Naive thymus-derived CD4-positive, alpha-beta T cell (primary cell): Measurements from ENCODE around the gene MARCHF10. TPM values are rescaled to one million over a fixed set of nuclear protein-coding genes. Genes with fewer than 3 reads are reported as not detected.

Experiments used
- ATAC-seq: fragments of 150-1000 bp; cut with Tn5 transposase; 2 replicates; pipeline ENCODE4 v1.10.0; 2021; ENCODE audit warnings: mild to moderate bottlenecking, moderate library complexity
- CTCF ChIA-PET: fragments of 350-600 bp; sonication (Branson Sonifier 250); formaldehyde crosslinking; loops from one replicate; lab custom pipeline; 2021; ENCODE audit warnings: antibody characterized with exemption; lab: Charles Lee
- POLR2A ChIA-PET: fragments of 350-600 bp; sonication (Branson Sonifier 250); formaldehyde crosslinking; loops from one replicate; lab custom pipeline; 2021; ENCODE audit warnings: antibody characterized with exemption, inconsistent platforms; lab: Charles Lee
- DNase-seq, 9 donors: peaks; one replicate each; pipeline versions ENCODE4 v3.0.0 to v3.0.0-alpha.2; 2020 to 2022; ENCODE audit warnings: mixed read lengths in 1 of 9
- H3K27ac ChIP-seq: one replicate; pipeline ENCODE4 v1.7.0; 2013; ENCODE audit warnings: mild to moderate bottlenecking, low read depth, low read length, moderate library complexity
- H3K27me3 ChIP-seq, 2 donors: one replicate each; pipeline ENCODE4 v1.7.0; 2013; ENCODE audit warnings: low read length in 2 of 2, mild to moderate bottlenecking in 2 of 2, moderate library complexity in 2 of 2; ENCODE audit not compliant: control insufficient read depth in 2 of 2, insufficient read depth in 2 of 2
- H3K36me3 ChIP-seq, 3 experiments: 1 replicate in 2 of 3; 2 replicates in 1 of 3; pipeline ENCODE4 v1.7.0; 2013; ENCODE audit warnings: low read length in 3 of 3, mild to moderate bottlenecking in 3 of 3, moderate library complexity in 1 of 3; ENCODE audit not compliant: insufficient read depth in 3 of 3, control insufficient read depth in 2 of 3
- H3K4me1 ChIP-seq, 2 donors: one replicate each; pipeline ENCODE4 v1.7.0; 2013; ENCODE audit warnings: low read length in 2 of 2, mild to moderate bottlenecking in 2 of 2, moderate library complexity in 1 of 2; ENCODE audit not compliant: control insufficient read depth in 2 of 2, insufficient read depth in 2 of 2
- H3K4me3 ChIP-seq: 2 replicates; pipeline ENCODE4 v1.7.0; 2013; ENCODE audit warnings: mild to moderate bottlenecking, low read length
- H3K9me3 ChIP-seq, 3 experiments: 1 replicate in 2 of 3; 2 replicates in 1 of 3; pipeline ENCODE4 v1.7.0; 2013; ENCODE audit warnings: low read length in 3 of 3; ENCODE audit not compliant: control insufficient read depth in 2 of 3
- H3K27ac Mint-ChIP-seq, 9 donors: one replicate each; pipeline ENCODE4 v1.8.0; 2020 to 2022; ENCODE audit warnings: mixed read lengths in 9 of 9, mild to moderate bottlenecking in 8 of 9, moderate library complexity in 5 of 9, inconsistent platforms in 2 of 9
- H3K27me3 Mint-ChIP-seq, 5 donors: one replicate each; pipeline ENCODE4 v1.8.0; 2021 to 2022; ENCODE audit warnings: mixed read lengths in 5 of 5, mild to moderate bottlenecking in 1 of 5
- H3K36me3 Mint-ChIP-seq, 5 donors: one replicate each; pipeline ENCODE4 v1.8.0; 2020 to 2022; ENCODE audit warnings: mixed read lengths in 5 of 5, mild to moderate bottlenecking in 3 of 5, inconsistent platforms in 1 of 5
- H3K4me1 Mint-ChIP-seq, 7 donors: one replicate each; pipeline ENCODE4 v1.8.0; 2020 to 2022; ENCODE audit warnings: mixed read lengths in 7 of 7, mild to moderate bottlenecking in 3 of 7, inconsistent platforms in 1 of 7
- H3K4me3 Mint-ChIP-seq, 10 donors: one replicate each; pipeline ENCODE4 v1.8.0; 2020 to 2022; ENCODE audit warnings: mild to moderate bottlenecking in 10 of 10, mixed read lengths in 10 of 10, moderate library complexity in 6 of 10, inconsistent platforms in 2 of 10
- H3K9me3 Mint-ChIP-seq, 11 donors: one replicate each; pipeline ENCODE4 v1.8.0; 2020 to 2022; ENCODE audit warnings: mixed read lengths in 11 of 11, mild to moderate bottlenecking in 4 of 11, inconsistent platforms in 1 of 11, moderate library complexity in 1 of 11
- intact Hi-C, 2 donors: fragments of 100-400 bp; cut with micrococcal nuclease; formaldehyde crosslinking; loops; one replicate each; pipeline ENCODE4 v1.15.1; 2023
- polyA plus RNA-seq, 2 donors: library from polyadenylated mRNA; unstranded; fragments of 300-500 nt; fragmentation: Illumina TruSeq; gene quantifications; one replicate each; pipeline ENCODE4 v1.2.3, GENCODE V29; 2021
- total RNA-seq, 6 experiments: library from RNA in 5 of 6; stranded (reverse) in 5 of 6; gene quantifications; 1 replicate in 5 of 6; 2 replicates in 1 of 6; pipeline ENCODE4 v1.2.3 and lab custom pipeline; 2021 to 2026

The MARCHF10 gene
- total and polyA plus RNA-seq, 7 experiments from 2014 or later, result 0.13 to 0.43 (median 0.29) TPM; not detected in 4

DNA sequence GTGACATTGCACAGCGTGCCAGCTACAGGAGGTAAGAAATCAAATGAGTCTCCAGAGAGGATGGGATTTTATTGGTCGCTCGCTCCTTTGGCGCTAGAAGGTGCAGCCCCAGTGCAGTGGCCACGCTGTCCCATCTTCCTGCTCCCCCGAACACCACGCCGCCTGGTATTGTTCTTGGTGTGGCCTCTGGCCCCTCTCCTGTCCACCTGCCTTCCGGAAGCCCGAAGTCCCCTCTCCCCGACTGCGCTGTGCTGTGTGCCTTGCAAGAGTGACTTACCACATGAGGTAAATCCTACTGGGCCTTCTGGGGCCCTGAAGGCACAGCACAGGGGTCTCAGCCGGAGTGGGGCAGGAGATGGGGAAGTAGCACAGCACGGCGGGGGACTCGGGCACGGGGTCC, 58.2 kb downstream of the MARCHF10 start:
- Histone ChIP-seq H3K36me3 (no peaks in the 10 kb centered on the region), H3K27ac (no peak overlapping the region), H3K27me3 (no peaks in the 10 kb centered on the region), H3K4me3 (no peak overlapping the region), H3K9me3 (no peaks in the 10 kb centered on the region), H3K4me1 (no peaks in the 10 kb centered on the region)
- peaks cover 0 to 2% (median 0%) of the 10 kb centered on the region in 7 donors for H3K4me1 Mint-ChIP-seq
- CTCF ChIA-PET, result no interaction called here
- H3K27ac Mint-ChIP-seq, result no peak overlapping the region
- POLR2A ChIA-PET, result no interaction called here
- ATAC-seq (no peak), DNase-seq (no peak)
- H3K27me3 Mint-ChIP-seq, result peaks cover 0 to 4% (median 0%) of the 10 kb centered on the region in 5 donors
- H3K4me3 Mint-ChIP-seq, result no peak overlapping the region
- H3K9me3 Mint-ChIP-seq, result peaks cover 0 to 1% (median 0%) of the 10 kb centered on the region in 11 donors
- H3K36me3 Mint-ChIP-seq, result peaks cover 0 to 4% (median 0%) of the 10 kb centered on the region in 5 donors
- intact Hi-C loops, result no loop called here

DNA sequence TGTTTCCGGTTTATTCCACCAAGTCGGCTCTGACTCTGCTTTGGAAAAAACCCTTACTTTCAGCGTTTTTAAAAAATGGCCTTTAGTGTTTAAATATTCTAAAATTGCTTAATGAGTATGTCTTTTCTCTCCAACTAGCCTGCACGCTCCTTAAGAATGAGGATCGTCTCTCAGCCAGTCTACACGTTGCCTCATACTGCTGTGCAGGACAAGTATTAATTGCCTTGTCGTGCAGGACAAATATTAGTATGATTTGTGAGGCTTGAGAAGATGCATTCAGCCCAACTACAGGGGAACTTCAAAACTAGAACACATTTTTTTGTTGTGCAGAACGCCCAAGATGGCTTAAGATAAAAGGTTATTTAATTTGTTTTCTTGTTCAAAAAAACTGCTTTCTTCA, 61.2 kb downstream of the MARCHF10 start:
- intact Hi-C loops, result no loop called here
- no peak overlapping the region for H3K4me3 ChIP-seq
- CTCF ChIA-PET, result no interaction called here

DNA sequence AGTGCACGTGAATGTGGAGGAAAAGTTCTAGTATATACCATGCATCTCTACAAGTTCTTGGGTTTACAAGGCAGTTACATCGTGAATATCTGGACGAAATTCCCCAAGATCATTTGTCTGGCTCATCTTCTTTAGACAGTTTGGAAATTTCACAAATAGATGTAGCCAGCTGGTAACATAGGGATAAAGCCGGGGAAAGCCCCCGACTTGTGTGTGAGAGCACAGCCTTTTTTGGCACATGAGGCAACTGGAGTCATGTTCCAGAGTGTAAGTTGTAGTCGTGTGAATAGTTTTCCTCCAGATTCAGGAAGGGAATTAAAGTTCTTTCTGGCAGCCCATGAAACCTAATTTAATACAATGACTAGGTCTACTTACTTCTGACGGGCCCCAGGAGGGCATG, 62.3 kb downstream of the MARCHF10 start:
- DNase-seq (no peak), ATAC-seq (no peak)
- CTCF ChIA-PET, result no interaction called here
- Mint-ChIP-seq H3K27ac (no peak overlapping the region), H3K4me1 (no peaks in the 10 kb centered on the region), H3K9me3 (peaks cover 0 to 1% (median 0%) of the 10 kb centered on the region in 11 donors), H3K4me3 (no peak overlapping the region), H3K27me3 (peaks cover 0 to 10% (median 5%) of the 10 kb centered on the region in 5 donors), H3K36me3 (peaks cover 0 to 4% (median 0%) of the 10 kb centered on the region in 5 donors)
- Histone ChIP-seq H3K9me3 (no peaks in the 10 kb centered on the region), H3K36me3 (no peaks in the 10 kb centered on the region), H3K27me3 (no peaks in the 10 kb centered on the region), H3K27ac (no peak overlapping the region), H3K4me3 (no peak overlapping the region), H3K4me1 (no peaks in the 10 kb centered on the region)
- intact Hi-C loops, result no loop called here
- POLR2A ChIA-PET, result no interaction called here

More for the DNA sequence above, 61.2 kb downstream of the MARCHF10 start:
- H3K36me3 Mint-ChIP-seq, result peaks cover 0 to 4% (median 0%) of the 10 kb centered on the region in 5 donors
- no peak overlapping the region for H3K27ac Mint-ChIP-seq
- no peak overlapping the region for H3K4me3 Mint-ChIP-seq
- DNase-seq (no peak), ATAC-seq (no peak)
- Histone ChIP-seq H3K9me3 (no peaks in the 10 kb centered on the region), H3K4me1 (no peaks in the 10 kb centered on the region), H3K27ac (no peak overlapping the region), H3K27me3 (no peaks in the 10 kb centered on the region), H3K36me3 (no peaks in the 10 kb centered on the region)
- peaks cover 0 to 7% (median 5%) of the 10 kb centered on the region in 5 donors for H3K27me3 Mint-ChIP-seq
- POLR2A ChIA-PET, result no interaction called here
- no peaks in the 10 kb centered on the region for H3K4me1 Mint-ChIP-seq
- H3K9me3 Mint-ChIP-seq, result peaks cover 0 to 1% (median 0%) of the 10 kb centered on the region in 11 donors

DNA sequence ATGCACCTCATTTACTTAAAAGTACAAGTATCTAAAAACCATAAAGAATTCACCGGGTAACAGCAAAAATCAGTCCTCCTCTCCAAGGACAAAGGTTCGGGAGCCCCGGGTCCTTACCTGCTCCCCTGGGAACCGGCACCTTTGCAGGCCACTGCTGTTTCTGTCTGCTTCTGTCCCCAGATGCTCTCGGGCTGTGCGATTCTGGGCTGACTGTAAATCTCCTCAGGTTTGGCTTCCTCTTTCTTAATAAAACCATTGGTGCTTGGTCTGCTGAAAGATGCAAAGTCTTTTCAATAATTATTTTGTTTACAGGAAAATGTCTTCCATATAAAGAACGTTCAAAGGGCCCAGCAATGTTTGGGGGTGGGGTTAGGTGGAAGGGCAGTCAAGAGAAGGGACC, 63.9 kb downstream of the MARCHF10 start:
- no peaks in the 10 kb centered on the region for H3K36me3 ChIP-seq
- ChIA-PET CTCF (no interaction called here), POLR2A (no interaction called here)
- H3K36me3 Mint-ChIP-seq, result peaks cover 0 to 4% (median 0%) of the 10 kb centered on the region in 5 donors
- H3K27me3 Mint-ChIP-seq, result peaks cover 0 to 10% (median 5%) of the 10 kb centered on the region in 5 donors
- no peaks in the 10 kb centered on the region for H3K4me1 ChIP-seq
- H3K4me3 Mint-ChIP-seq, result no peak overlapping the region
- DNase-seq (no peak), ATAC-seq (no peak)
- no peak overlapping the region for H3K4me3 ChIP-seq
- peaks cover 0 to 1% (median 0%) of the 10 kb centered on the region in 11 donors for H3K9me3 Mint-ChIP-seq
- H3K27me3 ChIP-seq, result no peaks in the 10 kb centered on the region
- no peaks in the 10 kb centered on the region for H3K4me1 Mint-ChIP-seq
- intact Hi-C loops, result no loop called here
- no peak overlapping the region for H3K27ac ChIP-seq
- no peak overlapping the region for H3K27ac Mint-ChIP-seq
- no peaks in the 10 kb centered on the region for H3K9me3 ChIP-seq

DNA sequence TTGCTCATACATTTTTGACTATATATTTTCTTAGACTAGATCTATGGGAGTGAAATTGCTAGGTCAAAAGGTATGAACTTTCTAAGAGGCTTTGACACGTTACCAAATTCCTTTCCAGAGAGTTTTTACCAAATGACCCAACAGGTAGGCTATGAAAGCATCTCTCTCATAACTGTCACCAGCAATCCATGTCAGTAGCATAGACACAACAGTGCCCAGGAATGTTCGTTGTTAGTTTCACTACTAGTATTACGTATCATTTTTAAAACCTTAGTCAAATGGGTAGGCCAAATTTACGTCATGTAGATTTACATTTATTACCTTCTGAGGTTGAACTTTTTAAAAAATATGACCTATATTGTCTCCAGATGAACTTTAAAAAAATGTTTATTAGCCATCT, 66.8 kb downstream of the MARCHF10 start:
- no peak overlapping the region for H3K4me3 Mint-ChIP-seq
- no peaks in the 10 kb centered on the region for H3K36me3 ChIP-seq
- H3K27me3 Mint-ChIP-seq, result peaks cover 0 to 21% (median 5%) of the 10 kb centered on the region in 5 donors
- no peaks in the 10 kb centered on the region for H3K27me3 ChIP-seq
- peaks cover 0 to 1% (median 0%) of the 10 kb centered on the region in 11 donors for H3K9me3 Mint-ChIP-seq
- POLR2A ChIA-PET, result no interaction called here
- intact Hi-C loops, result no loop called here
- no peaks in the 10 kb centered on the region for H3K9me3 ChIP-seq
- peaks cover 0 to 3% (median 0%) of the 10 kb centered on the region in 5 donors for H3K36me3 Mint-ChIP-seq
- DNase-seq, result no peak
- no peak overlapping the region for H3K27ac Mint-ChIP-seq
- no peaks in the 10 kb centered on the region for H3K4me1 ChIP-seq
- no peak overlapping the region for H3K27ac ChIP-seq
- ATAC-seq, result no peak
- no peaks in the 10 kb centered on the region for H3K4me1 Mint-ChIP-seq
- no peak overlapping the region for H3K4me3 ChIP-seq
- CTCF ChIA-PET, result no interaction called here

DNA sequence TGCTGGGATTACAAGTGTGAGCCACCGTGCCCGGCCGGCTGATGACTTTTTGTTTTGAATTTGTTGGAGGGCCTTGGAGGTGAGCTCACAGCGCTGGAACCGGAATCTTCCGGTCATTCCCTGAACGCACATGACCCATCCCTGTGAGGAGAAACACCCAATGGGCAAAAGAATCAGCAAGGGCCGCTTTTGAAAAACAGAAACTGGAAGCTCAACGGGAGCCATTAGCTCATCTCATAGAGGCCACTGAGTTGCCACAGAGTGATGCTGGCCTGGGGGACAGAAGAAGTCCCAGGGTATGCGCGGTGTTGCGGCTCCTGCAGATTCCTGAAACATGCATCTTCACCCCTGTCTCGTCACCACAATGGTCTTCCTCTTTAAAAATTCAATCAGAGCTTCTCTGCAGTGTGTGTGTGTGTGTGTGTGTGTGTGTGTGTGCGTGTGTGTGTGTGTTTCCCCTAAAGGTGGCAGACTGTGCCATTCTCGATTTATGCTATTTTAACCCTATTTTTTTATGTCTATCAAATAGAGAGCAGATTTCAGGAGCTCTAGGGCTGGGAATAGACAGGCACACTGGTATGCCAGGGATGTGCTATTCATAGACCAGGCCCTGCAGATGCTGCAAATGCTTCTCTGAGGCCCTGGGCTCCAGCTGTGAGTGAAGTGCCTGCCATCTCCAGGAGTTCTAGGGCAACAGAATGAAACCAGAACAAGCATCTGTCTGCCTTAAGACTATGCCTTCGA, 68.3 kb downstream of the MARCHF10 start:
- ATAC-seq, result no peak
- ChIA-PET CTCF (no interaction called here), POLR2A (no interaction called here)

DNA sequence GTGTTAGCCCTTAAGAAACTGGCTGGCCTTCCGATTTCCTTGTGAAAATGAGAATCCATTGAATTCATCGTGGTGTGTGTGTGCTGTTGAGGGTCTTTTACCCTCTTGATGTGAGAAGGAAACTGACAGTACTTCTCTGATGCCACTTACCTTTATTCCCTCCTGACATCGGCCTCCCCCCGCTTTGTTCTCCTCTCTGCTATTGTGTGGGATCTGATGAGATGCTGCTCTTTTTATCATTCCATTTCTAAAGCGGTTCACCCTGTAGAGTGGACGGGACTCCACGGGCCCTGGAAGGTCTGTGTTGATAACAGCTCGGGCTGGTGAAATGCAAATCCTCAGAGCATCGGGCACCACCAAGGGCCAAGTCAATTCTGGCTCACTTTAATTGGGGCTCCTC, 69.8 kb downstream of the MARCHF10 start:
- no peaks in the 10 kb centered on the region for H3K9me3 Mint-ChIP-seq
- no peak for ATAC-seq

More for the DNA sequence above, 68.3 kb downstream of the MARCHF10 start:
- no peaks in the 10 kb centered on the region for H3K4me1 ChIP-seq
- intact Hi-C loops, result no loop called here
- H3K27me3 ChIP-seq, result no peaks in the 10 kb centered on the region
- Mint-ChIP-seq H3K27me3 (peaks cover 0 to 27% (median 5%) of the 10 kb centered on the region in 5 donors), H3K4me3 (no peak overlapping the region), H3K27ac (no peak overlapping the region), H3K9me3 (no peaks in the 10 kb centered on the region), H3K4me1 (no peaks in the 10 kb centered on the region), H3K36me3 (no peaks in the 10 kb centered on the region)
- no peak overlapping the region for H3K27ac ChIP-seq
- H3K9me3 ChIP-seq, result no peaks in the 10 kb centered on the region
- no peak for DNase-seq
- no peaks in the 10 kb centered on the region for H3K36me3 ChIP-seq
- no peak overlapping the region for H3K4me3 ChIP-seq

More for the DNA sequence above, 69.8 kb downstream of the MARCHF10 start:
- ChIA-PET POLR2A (no interaction called here), CTCF (no interaction called here)
- no peaks in the 10 kb centered on the region for H3K36me3 ChIP-seq
- H3K36me3 Mint-ChIP-seq, result no peaks in the 10 kb centered on the region
- H3K27ac Mint-ChIP-seq, result no peak overlapping the region
- H3K4me3 Mint-ChIP-seq, result no peak overlapping the region
- peaks cover 0 to 36% (median 0%) of the 10 kb centered on the region in 5 donors for H3K27me3 Mint-ChIP-seq
- H3K9me3 ChIP-seq, result no peaks in the 10 kb centered on the region
- H3K4me3 ChIP-seq, result no peak overlapping the region
- DNase-seq, result no peak
- no peak overlapping the region for H3K27ac ChIP-seq
- H3K27me3 ChIP-seq, result no peaks in the 10 kb centered on the region
- H3K4me1 ChIP-seq, result no peaks in the 10 kb centered on the region
- intact Hi-C loops, result no loop called here
- no peaks in the 10 kb centered on the region for H3K4me1 Mint-ChIP-seq
